ENCODE data around the gene ASAP2. TPM values are rescaled to one million over a fixed set of nuclear protein-coding genes. Genes with fewer than 3 reads are reported as not detected.

Gene ASAP2
- polyA plus RNA-seq, 3 donors = 0.08 to 1.1 (median 0.20) TPM

DNA sequence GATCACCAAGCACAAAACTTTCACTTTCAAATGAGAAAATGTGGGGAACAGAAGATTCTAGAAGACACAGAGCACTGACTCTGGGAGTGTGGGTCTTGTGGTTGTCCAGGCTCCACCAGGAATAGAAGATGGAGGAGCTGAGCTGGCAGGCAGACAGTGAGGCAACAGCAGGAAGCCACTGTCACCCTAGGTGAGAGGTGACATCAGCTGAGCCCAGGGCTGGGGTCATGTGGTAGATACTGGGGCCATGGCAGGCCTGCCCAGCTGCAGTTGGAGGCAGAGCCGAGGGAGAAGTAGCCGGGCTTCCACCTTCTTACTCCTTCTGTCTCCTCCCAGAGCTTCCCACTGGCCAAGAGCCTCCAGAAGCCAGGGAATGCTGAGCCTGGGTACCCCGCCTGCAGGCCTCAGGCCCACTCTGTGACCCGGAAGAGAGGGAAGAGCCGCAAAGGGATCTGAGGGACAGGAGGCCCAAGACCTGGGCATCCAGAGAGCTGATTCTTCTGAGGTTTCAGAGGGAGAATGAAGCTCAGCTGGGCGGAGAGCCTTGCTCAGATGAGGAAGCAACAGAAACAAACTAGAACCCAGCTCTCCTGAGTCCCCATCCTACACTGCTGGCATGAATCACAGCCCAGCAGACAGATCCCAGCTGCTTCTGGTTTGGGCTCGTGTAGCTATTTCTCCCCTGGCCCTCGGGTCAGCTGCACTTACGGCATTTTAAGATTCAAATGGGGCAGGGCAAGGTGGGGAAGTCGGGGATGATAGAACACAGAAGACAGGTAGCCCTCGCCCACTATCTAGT lies 39.8 kb upstream of the ASAP2 start:
- Mint-ChIP-seq H3K4me3 (no peak overlapping the region), H3K36me3 (no peaks in the 10 kb centered on the region), H3K9me3 (no peaks in the 10 kb centered on the region), H3K4me1 (peaks cover 57% of the 10 kb centered on the region), H3K27ac (peak overlapping the region in 5 of 7 donors; percentile 42 to 75 (median 54)), H3K27me3 (ENCODE audit: low read depth in 3 of 3) (peaks cover 0 to 12% (median 0%) of the 10 kb centered on the region in 3 donors)
- Histone ChIP-seq H3K79me2 (ENCODE audit: insufficient read depth, low read length) (no peaks in the 10 kb centered on the region), H3K4me3 (replicated peaks in 1 of 3; ENCODE audit: low read depth in 2 of 3, low read length in 3 of 3) (no peak overlapping the region), H3K27ac (ENCODE audit: low read depth in 1 of 2, low read length in 2 of 2) (peak overlapping the region; percentile 6 to 20), H3K9ac (ENCODE audit: insufficient read depth, low read length, poor library complexity, severe bottlenecking) (no peak overlapping the region), H3K4me2 (replicated peaks; ENCODE audit: extremely low read depth, low read length, poor library complexity, severe bottlenecking) (no peak overlapping the region), H3K27me3 (ENCODE audit: control insufficient read depth in 2 of 2, insufficient read depth in 2 of 2, low read length in 2 of 2) (no peaks in the 10 kb centered on the region), H3K9me3 (replicated peaks in 1 of 2; ENCODE audit: control insufficient read depth in 1 of 2, insufficient read depth in 1 of 2, low read length in 2 of 2) (no peaks in the 10 kb centered on the region), H2AFZ (ENCODE audit: insufficient read depth, low read depth, low read length, poor library complexity, severe bottlenecking) (peak overlapping the region; percentile 49), H3K36me3 (replicated peaks in 1 of 2; ENCODE audit: control insufficient read depth in 1 of 2, insufficient read depth in 2 of 2, low read length in 2 of 2) (no peaks in the 10 kb centered on the region), H4K20me1 (ENCODE audit: insufficient read depth, low read length) (no peaks in the 10 kb centered on the region), H3K4me1 (ENCODE audit: control insufficient read depth in 1 of 2, insufficient read depth in 2 of 2, low read length in 2 of 2) (peaks cover 55 to 58% of the 10 kb centered on the region in 2 donors)
- TF ChIP-seq, protein P1, sequence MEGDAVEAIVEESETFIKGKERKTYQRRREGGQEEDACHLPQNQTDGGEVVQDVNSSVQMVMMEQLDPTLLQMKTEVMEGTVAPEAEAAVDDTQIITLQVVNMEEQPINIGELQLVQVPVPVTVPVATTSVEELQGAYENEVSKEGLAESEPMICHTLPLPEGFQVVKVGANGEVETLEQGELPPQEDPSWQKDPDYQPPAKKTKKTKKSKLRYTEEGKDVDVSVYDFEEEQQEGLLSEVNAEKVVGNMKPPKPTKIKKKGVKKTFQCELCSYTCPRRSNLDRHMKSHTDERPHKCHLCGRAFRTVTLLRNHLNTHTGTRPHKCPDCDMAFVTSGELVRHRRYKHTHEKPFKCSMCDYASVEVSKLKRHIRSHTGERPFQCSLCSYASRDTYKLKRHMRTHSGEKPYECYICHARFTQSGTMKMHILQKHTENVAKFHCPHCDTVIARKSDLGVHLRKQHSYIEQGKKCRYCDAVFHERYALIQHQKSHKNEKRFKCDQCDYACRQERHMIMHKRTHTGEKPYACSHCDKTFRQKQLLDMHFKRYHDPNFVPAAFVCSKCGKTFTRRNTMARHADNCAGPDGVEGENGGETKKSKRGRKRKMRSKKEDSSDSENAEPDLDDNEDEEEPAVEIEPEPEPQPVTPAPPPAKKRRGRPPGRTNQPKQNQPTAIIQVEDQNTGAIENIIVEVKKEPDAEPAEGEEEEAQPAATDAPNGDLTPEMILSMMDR (IDR thresholded peaks at IDR 0.05) = no peak
- WGBS (ENCODE audit: insufficient coverage) = 92% methylated on average over 4 of the region's 11 CpGs
- DNase-seq = peak in 1 of 3 donors; percentile 33
- intact Hi-C loops (cut with micrococcal nuclease) = no loop called here

DNA sequence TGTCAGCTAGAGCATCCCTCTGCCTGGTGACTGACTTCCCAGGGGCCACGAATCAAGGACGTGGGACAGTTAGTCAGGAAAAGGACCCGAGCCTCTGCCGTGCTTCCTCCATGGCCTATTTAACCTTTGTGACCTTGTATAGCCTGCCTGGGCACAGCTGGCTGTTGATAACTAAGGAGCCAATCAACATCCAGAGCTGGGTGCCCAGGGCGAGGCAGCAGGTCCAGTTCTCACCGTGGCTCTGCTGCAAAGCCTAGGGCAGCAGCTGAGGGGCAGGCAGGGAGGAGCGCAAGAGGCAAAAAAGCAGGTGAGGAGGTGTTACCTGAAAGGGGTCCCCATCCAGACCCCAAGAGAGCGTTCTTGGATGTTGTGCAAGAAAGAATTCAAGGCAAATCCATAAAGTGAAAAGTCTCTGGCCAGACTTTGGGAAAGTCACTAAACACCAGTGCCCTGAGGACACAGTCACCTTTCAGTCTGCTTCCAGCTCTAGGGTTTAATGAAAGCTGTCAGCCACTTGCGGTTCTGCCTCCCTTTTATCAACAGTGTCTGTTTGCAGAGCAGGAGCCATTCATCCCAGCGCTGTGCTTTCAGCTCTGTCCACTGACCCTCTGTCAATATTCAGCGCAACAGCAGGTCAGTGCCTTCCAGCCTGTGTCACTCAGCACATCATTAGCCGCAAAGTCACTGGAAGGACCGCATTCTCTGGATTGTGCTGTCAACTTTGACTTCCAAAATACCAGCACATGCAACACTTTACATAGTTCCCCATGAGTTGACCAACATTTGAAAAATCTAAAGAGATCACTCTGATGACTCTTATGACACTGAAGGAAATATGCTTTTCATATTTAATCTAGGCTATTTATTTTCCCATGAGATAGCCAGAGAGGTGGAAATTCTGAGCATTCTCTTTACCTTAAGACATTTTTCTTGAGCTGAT lies 38.6 kb upstream of the ASAP2 start:
- Histone ChIP-seq H3K9ac (ENCODE audit: insufficient read depth, low read length, poor library complexity, severe bottlenecking) (no peak overlapping the region), H2AFZ (ENCODE audit: insufficient read depth, low read depth, low read length, poor library complexity, severe bottlenecking) (no peak overlapping the region), H3K4me1 (ENCODE audit: control insufficient read depth in 1 of 2, insufficient read depth in 2 of 2, low read length in 2 of 2) (peaks cover 55 to 58% of the 10 kb centered on the region in 2 donors), H3K27me3 (ENCODE audit: control insufficient read depth in 2 of 2, insufficient read depth in 2 of 2, low read length in 2 of 2) (no peaks in the 10 kb centered on the region), H3K27ac (ENCODE audit: low read depth in 1 of 2, low read length in 2 of 2) (peak overlapping the region in 1 of 2 donors; percentile 69), H3K4me3 (replicated peaks in 1 of 3; ENCODE audit: low read depth in 2 of 3, low read length in 3 of 3) (peak overlapping the region in 1 of 3 experiments; percentile 38), H3K36me3 (replicated peaks in 1 of 2; ENCODE audit: control insufficient read depth in 1 of 2, insufficient read depth in 2 of 2, low read length in 2 of 2) (no peaks in the 10 kb centered on the region), H3K79me2 (ENCODE audit: insufficient read depth, low read length) (no peaks in the 10 kb centered on the region), H3K9me3 (replicated peaks in 1 of 2; ENCODE audit: control insufficient read depth in 1 of 2, insufficient read depth in 1 of 2, low read length in 2 of 2) (no peaks in the 10 kb centered on the region), H3K4me2 (replicated peaks; ENCODE audit: extremely low read depth, low read length, poor library complexity, severe bottlenecking) (no peak overlapping the region), H4K20me1 (ENCODE audit: insufficient read depth, low read length) (no peaks in the 10 kb centered on the region)
- H3K27me3 Mint-ChIP-seq (ENCODE audit: low read depth in 3 of 3) = peaks cover 0 to 12% (median 0%) of the 10 kb centered on the region in 3 donors
- H3K9me3 Mint-ChIP-seq = no peaks in the 10 kb centered on the region
- no peak for DNase-seq
- H3K27ac Mint-ChIP-seq = peak overlapping the region; percentile 10 to 96 (median 91)
- WGBS (ENCODE audit: insufficient coverage) = 97% methylated on average over 13 of the region's 13 CpGs
- intact Hi-C loops (cut with micrococcal nuclease) = no loop called here
- TF ChIP-seq, protein P1 (IDR thresholded peaks at IDR 0.05) = no peak
- H3K4me3 Mint-ChIP-seq = no peak overlapping the region
- no peaks in the 10 kb centered on the region for H3K36me3 Mint-ChIP-seq
- peaks cover 57% of the 10 kb centered on the region for H3K4me1 Mint-ChIP-seq

Data from CD14-positive monocyte (primary cell).